Karpas-422 (cell line): ENCODE data around the gene ANKH. TPM values are rescaled to one million over a fixed set of nuclear protein-coding genes. Genes with fewer than 3 reads are reported as not detected.
"Not testable (repeated sequence)": the region's sequence is repeated elsewhere in the genome, so short reads cannot be mapped to it uniquely, and the experiment has no call there.

Experiments
- DNase-seq: peaks from one replicate; pipeline ENCODE4 v3.0.0-alpha.2; 2015
- H2AFZ ChIP-seq: fragments of 200-600 bp; sonication (generic); 2 replicates; pipeline ENCODE4 v1.6.1; 2014; ENCODE audit warnings: antibody characterized with exemption, low read length, mixed read lengths
- H3K27ac ChIP-seq: fragments of 200-600 bp; sonication (generic); 2 replicates; pipeline ENCODE4 v1.5.1; 2014; ENCODE audit warnings: mild to moderate bottlenecking, low read length, moderate library complexity
- H3K27me3 ChIP-seq: fragments of 200-600 bp; sonication (generic); 2 replicates; pipeline ENCODE4 v1.6.1; 2014; ENCODE audit warnings: low read length, mixed read lengths
- H3K36me3 ChIP-seq: fragments of 200-600 bp; sonication (generic); 2 replicates; pipeline ENCODE4 v1.6.1; 2014; ENCODE audit warnings: low read length, mixed read lengths; ENCODE audit not compliant: insufficient read depth
- H3K4me1 ChIP-seq: fragments of 200-600 bp; sonication (generic); 2 replicates; pipeline ENCODE4 v1.6.1; 2014; ENCODE audit warnings: mild to moderate bottlenecking, low read length, mixed read lengths
- H3K4me2 ChIP-seq: fragments of 200-600 bp; sonication (generic); 2 replicates; pipeline ENCODE4 v1.6.1; 2014; ENCODE audit warnings: low read length, low read depth, mild to moderate bottlenecking; ENCODE audit not compliant: poor library complexity, severe bottlenecking
- H3K4me3 ChIP-seq: fragments of 200-600 bp; sonication (generic); 2 replicates; pipeline ENCODE4 v1.5.1; 2014; ENCODE audit warnings: mild to moderate bottlenecking, antibody characterized with exemption, low read length, mixed read lengths
- H3K79me2 ChIP-seq: fragments of 200-600 bp; sonication (generic); 2 replicates; pipeline ENCODE4 v1.6.1; 2014; ENCODE audit warnings: mild to moderate bottlenecking, low read length, mixed read lengths
- H3K9ac ChIP-seq: fragments of 200-600 bp; sonication (generic); 2 replicates; pipeline ENCODE4 v1.6.0; 2014; ENCODE audit warnings: low read length
- H3K9me2 ChIP-seq: fragments of 200-600 bp; sonication (generic), shearing (Covaris generic); replicated peaks from 2 replicates; pipeline ENCODE4 v1.6.0; 2014; ENCODE audit warnings: mild to moderate bottlenecking, low read length, moderate library complexity; ENCODE audit not compliant: insufficient read depth
- H3K9me3 ChIP-seq: fragments of 300-700, 200-600 bp; sonication (generic); 2 replicates; pipeline ENCODE4 v1.6.1; 2014; ENCODE audit warnings: low read length, mixed read lengths
- H4K20me1 ChIP-seq: fragments of 200-600 bp; sonication (generic); 2 replicates; pipeline ENCODE4 v1.6.1; 2014; ENCODE audit warnings: mild to moderate bottlenecking, antibody characterized with exemption, low read length, low read depth; ENCODE audit not compliant: insufficient read depth
- total RNA-seq: library from RNA; depleted of rRNA; stranded (reverse); fragments of >200 nt; shearing (Covaris generic); gene quantifications from 2 replicates; pipeline ENCODE4 v1.2.3, GENCODE V29; 2014; ENCODE audit warnings: low replicate concordance

The ANKH gene
- total RNA-seq, 1 experiment from 2014 or later, result 0.75 TPM

DNA sequence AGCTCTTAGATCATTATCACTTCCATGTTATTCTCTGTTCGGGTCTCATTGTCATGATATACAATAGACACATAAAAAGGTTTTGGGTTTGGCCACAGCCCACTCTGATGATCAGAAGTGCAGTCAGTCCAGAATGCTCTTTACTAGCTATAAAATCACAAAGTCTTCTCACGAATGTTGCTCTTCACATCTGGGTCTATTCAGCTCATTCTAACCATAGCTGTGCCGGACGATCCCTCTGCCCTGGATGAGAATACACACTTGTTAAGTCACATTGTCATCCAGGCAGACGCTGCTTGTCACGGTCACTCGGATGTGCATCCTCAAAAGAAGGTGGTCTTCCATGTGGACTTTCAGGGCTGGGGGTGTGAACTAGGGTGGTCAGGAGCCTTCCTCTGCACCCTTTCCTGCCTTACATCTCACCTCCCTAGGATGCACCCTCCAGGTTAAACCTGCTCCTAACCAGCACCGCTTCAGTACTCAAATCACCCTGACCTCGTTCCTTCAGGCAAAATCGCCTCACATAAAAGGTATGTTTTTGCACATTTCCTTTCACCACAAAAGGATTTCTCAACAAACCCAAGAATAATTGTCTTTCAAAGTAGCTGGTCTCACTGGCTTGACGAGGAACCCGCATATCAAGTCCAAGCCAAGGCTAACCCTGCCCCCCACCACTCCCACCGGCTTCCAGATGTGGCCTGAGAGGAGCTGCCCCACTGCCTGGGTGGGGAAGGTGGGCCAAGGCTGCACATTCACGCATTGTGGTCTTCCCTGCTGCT lies 21.9 kb downstream of the ANKH start:
- Histone ChIP-seq H3K9ac (no peak overlapping the region), H3K27ac (no peak overlapping the region), H3K4me1 (0 out of 2 replicates have a peak, but pooled peaks cover 2% of the 10 kb centered on the region), H3K4me2 (no peak overlapping the region), H3K4me3 (no peak overlapping the region), H3K9me2 (no peaks in the 10 kb centered on the region), H3K79me2 (no peaks in the 10 kb centered on the region), H4K20me1 (no peaks in the 10 kb centered on the region), H3K36me3 (no peaks in the 10 kb centered on the region), H2AFZ (no peak overlapping the region), H3K9me3 (no peaks in the 10 kb centered on the region), H3K27me3 (no peaks in the 10 kb centered on the region)
- no peak for DNase-seq

DNA sequence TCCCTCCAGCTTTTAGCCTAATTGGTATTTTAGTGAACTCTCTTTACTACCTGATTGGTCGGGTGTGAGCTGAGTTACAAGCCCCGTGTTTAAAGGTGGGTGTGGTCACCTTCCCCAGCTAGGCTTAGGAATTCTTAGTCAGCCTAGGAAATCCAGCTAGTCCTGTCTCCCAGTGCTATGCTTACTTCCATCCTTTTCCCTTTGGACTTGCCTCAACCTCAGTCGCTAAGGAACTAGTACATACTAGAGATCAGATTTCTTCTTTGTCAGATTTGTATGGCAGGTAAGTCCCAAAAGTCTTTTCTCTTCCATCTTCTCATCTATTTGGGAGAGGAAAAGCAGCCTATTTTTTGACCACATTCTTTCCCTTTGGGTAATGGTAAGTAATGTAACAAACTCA lies 22.6 kb downstream of the ANKH start:
- not testable (repeated sequence) for H3K4me1 ChIP-seq, H3K4me3 ChIP-seq, DNase-seq, H3K9ac ChIP-seq, H4K20me1 ChIP-seq, H3K4me2 ChIP-seq, H3K9me2 ChIP-seq, H2AFZ ChIP-seq, H3K9me3 ChIP-seq, H3K27ac ChIP-seq, H3K27me3 ChIP-seq, H3K36me3 ChIP-seq, H3K79me2 ChIP-seq

DNA sequence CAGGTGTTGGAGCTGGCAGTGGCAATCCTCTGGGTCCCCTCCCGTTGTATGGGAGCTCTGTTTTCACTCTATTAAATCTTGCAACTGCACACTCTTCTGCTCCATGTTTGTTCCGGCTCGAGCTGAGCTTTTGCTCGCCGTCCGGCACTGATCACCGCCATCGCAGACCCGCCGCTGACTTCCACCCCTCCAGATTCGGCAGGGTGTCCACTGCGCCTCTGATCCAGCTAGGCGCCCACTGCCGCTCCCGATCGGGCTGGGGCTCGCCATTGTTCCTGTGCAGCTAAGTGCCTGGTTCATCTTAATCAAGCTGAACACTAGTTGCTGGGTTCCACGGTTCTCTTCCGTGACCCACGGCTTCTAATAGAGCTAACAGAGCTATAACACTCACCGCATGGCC lies 23.2 kb downstream of the ANKH start:
- Histone ChIP-seq H2AFZ (no peak overlapping the region), H3K9me3 (no peaks in the 10 kb centered on the region), H3K36me3 (no peaks in the 10 kb centered on the region), H3K79me2 (no peaks in the 10 kb centered on the region), H3K4me2 (no peak overlapping the region), H3K9me2 (no peaks in the 10 kb centered on the region), H3K4me1 (0 out of 2 replicates have a peak, but pooled peaks cover 2% of the 10 kb centered on the region), H3K4me3 (no peak overlapping the region), H3K27ac (no peak overlapping the region), H3K9ac (no peak overlapping the region), H3K27me3 (no peaks in the 10 kb centered on the region), H4K20me1 (no peaks in the 10 kb centered on the region)
- no peak for DNase-seq

DNA sequence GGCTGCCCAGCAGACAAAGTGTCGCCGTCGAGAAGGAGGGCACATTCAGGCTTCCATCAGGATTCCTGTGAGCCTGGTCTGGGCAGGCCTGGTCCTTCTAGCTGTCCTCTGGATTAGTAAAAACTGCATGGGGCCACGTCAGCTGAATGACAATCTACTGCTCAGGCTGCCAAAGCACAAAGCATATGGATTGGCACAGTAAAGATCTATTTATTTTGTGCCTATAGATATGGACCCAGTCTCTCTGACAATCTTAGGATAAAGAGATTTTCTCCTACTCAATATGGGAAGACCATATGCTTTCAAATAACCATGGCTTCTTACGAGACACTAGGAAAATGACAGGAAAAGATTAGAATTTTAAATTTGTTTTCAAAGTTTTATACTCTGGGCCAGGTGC lies 24.1 kb downstream of the ANKH start:
- no peak for DNase-seq
- Histone ChIP-seq H3K9me2 (no peaks in the 10 kb centered on the region), H3K27me3 (no peaks in the 10 kb centered on the region), H3K36me3 (no peaks in the 10 kb centered on the region), H3K27ac (no peak overlapping the region), H2AFZ (no peak overlapping the region), H4K20me1 (no peaks in the 10 kb centered on the region), H3K9me3 (no peaks in the 10 kb centered on the region), H3K4me2 (no peak overlapping the region), H3K4me3 (no peak overlapping the region), H3K9ac (no peak overlapping the region), H3K4me1 (0 out of 2 replicates have a peak, but pooled peaks cover 2% of the 10 kb centered on the region), H3K79me2 (no peaks in the 10 kb centered on the region)

DNA sequence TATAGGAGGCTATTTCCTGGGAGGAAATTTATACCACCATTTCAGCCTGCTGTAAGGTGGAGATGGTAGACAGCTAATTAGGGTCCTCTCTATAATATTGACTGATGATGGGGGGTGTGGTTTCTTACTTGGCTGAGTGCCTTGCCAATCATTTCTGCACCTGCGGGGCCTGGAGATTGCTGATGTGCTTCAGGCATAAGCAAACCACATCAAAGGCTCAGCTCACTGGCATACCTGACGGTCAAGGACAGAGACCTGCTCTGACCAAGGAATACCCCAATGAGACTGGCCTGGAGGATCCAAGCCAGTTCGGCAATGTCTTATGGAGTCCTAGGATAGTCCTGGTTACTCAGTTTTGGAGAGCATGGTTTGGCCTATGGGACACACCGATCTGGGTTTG lies 29.5 kb downstream of the ANKH start:
- Histone ChIP-seq H4K20me1 (no peaks in the 10 kb centered on the region), H3K36me3 (no peaks in the 10 kb centered on the region), H3K9ac (no peak overlapping the region), H3K4me3 (no peak overlapping the region), H3K27me3 (no peaks in the 10 kb centered on the region), H3K4me2 (no peak overlapping the region), H3K9me2 (no peaks in the 10 kb centered on the region), H3K27ac (no peak overlapping the region), H3K9me3 (no peaks in the 10 kb centered on the region), H3K79me2 (no peaks in the 10 kb centered on the region), H2AFZ (no peak overlapping the region), H3K4me1 (no peaks in the 10 kb centered on the region)
- no peak for DNase-seq

DNA sequence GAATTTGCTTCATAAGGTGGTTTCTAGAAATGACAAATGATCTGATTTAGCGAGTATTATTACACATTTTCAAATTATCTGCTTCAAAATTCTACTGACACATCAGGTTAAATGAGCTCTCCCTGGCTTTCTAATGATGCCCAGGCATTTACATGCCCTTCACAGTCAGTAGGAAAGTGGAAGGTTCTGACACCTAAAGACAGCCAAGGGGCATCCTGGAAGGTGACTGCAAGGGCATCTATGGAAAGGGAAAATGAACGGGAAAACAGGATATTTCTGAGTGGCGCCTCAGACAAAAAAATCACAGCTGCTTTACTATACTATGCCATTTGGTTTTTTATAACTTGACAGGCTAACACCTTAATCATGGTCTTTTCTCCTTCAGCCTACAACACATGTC lies 31.0 kb downstream of the ANKH start:
- Histone ChIP-seq H3K27me3 (no peaks in the 10 kb centered on the region), H3K4me1 (no peaks in the 10 kb centered on the region), H3K27ac (no peak overlapping the region), H3K4me3 (no peak overlapping the region), H3K79me2 (no peaks in the 10 kb centered on the region), H4K20me1 (no peaks in the 10 kb centered on the region), H3K9ac (no peak overlapping the region), H3K4me2 (no peak overlapping the region), H3K36me3 (no peaks in the 10 kb centered on the region), H2AFZ (no peak overlapping the region), H3K9me2 (no peaks in the 10 kb centered on the region), H3K9me3 (no peaks in the 10 kb centered on the region)
- DNase-seq, result no peak

DNA sequence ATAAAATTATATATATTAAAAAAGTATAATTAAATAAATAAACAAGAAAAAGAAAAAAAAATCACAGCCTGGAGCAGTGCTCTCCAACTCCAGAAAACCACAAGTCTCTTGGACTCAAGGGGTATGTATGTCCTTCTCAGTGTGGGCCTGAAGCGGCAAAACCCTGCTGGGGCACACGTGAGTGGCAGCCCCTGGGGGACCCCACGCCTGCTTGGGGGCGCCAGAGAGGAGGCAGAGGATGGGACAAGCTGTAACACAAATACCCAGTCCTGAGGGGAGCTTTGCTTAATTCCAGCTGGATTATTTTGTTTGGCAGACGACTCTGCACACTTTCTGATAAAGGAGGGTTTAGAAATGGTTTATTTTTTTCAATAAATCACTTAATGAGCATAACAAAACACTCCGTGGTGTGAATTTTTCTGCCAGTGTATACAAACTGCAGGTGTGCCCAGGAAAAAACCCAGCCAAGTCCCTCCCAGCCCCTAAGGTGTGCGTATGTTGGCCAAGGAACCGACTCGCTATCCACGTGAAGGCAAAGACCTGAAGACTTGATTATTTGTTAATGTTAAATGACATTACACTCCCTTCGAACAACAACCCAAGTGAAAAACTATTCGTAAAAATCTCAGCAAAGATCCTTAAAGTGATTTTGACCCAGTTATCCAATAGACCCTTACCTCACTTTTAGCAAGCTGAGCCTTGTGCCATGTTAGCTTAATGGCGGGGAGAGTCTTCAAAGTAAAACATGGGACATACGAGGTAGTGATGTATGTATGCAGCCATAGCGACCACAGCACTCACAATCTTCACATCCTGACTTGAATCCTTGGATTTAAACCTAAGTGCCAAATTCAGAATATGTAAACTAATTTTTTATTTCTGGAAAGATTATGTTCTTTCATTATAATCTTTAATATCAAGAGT lies 32.9 kb downstream of the ANKH start:
- Histone ChIP-seq H3K9me2 (no peaks in the 10 kb centered on the region), H3K4me1 (no peaks in the 10 kb centered on the region), H3K27ac (no peak overlapping the region), H3K27me3 (no peaks in the 10 kb centered on the region), H3K79me2 (no peaks in the 10 kb centered on the region), H3K4me2 (no peak overlapping the region), H3K36me3 (no peaks in the 10 kb centered on the region), H4K20me1 (no peaks in the 10 kb centered on the region), H3K9ac (no peak overlapping the region), H3K4me3 (no peak overlapping the region), H2AFZ (no peak overlapping the region), H3K9me3 (no peaks in the 10 kb centered on the region)
- no peak for DNase-seq

DNA sequence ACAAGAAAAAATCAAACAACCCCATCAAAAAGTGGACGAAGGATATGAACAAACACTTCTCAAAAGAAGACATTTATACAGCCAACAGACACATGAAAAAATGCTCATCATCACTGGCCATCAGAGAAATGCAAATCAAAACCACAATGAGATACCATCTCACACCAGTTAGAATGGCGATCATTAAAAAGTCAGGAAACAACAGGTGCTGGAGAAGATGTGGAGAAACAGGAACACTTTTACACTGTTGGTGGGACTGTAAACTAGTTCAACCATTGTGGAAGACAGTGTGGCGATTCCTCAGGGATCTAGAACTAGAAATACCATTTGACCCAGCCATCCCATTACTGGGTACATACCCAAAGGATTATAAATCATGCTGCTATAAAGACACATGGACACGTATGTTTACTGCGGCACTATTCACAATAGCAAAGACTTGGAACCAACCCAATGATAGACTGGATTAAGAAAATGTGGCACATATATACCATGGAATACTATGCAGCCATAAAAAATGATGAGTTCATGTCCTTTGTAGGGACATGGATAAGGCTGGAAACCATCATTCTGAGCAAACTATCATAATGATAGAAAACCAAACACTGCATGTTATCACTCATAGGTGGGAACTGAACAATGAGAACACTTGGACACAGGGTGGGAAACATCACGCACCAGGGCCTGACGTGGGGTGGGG lies 34.0 kb downstream of the ANKH start:
- H3K9me2 ChIP-seq, H3K4me2 ChIP-seq, H3K79me2 ChIP-seq, H3K9ac ChIP-seq, H4K20me1 ChIP-seq, H2AFZ ChIP-seq, H3K4me3 ChIP-seq, H3K9me3 ChIP-seq, H3K27ac ChIP-seq, DNase-seq, H3K4me1 ChIP-seq, H3K27me3 ChIP-seq, H3K36me3 ChIP-seq: not testable (repeated sequence)
